Neutrophil (primary cell): ENCODE results near the gene TTYH3.

Source experiments
- H3K27ac ChIP-seq: fragments of 200-600 bp; sonication (generic); 2 replicates; pipeline ENCODE4 v1.5.1; 2016; ENCODE audit warnings: mild to moderate bottlenecking, moderate library complexity
- H3K27me3 ChIP-seq: fragments of 200-600 bp; sonication (generic); 2 replicates; pipeline ENCODE4 v1.6.0; 2016; ENCODE audit warnings: mild to moderate bottlenecking
- H3K36me3 ChIP-seq: fragments of 200-600 bp; sonication (generic); 2 replicates; pipeline ENCODE4 v1.5.1; 2017
- H3K4me1 ChIP-seq, 2 experiments: fragments of 200-600 bp in 1 of 2; sonication (generic) in 1 of 2; 1 replicate in 1 of 2; 2 replicates in 1 of 2; pipeline versions ENCODE4 v1.5.1 to v1.6.1; 2013 to 2016; ENCODE audit warnings: low read depth in 1 of 2, low read length in 1 of 2, mild to moderate bottlenecking in 1 of 2, moderate library complexity in 1 of 2; ENCODE audit not compliant: control insufficient read depth in 1 of 2, insufficient read depth in 1 of 2
- H3K4me3 ChIP-seq, 2 experiments: fragments of 200-600 bp in 1 of 2; sonication (generic) in 1 of 2; 1 replicate in 1 of 2; 2 replicates in 1 of 2; pipeline ENCODE4 v1.5.1; 2013 to 2016; ENCODE audit warnings: low read depth in 1 of 2, low read length in 1 of 2, mild to moderate bottlenecking in 1 of 2, moderate library complexity in 1 of 2
- H3K9me3 ChIP-seq: fragments of 200-600 bp; sonication (generic); 2 replicates; pipeline ENCODE4 v1.5.1; 2016
- CTCF ChIP-seq: fragments of 200-600 bp; sonication (generic); IDR thresholded peaks from 2 replicates; pipeline ENCODE4 v1.5.1; 2016; ENCODE audit warnings: antibody characterized with exemption

The TTYH3 gene

DNA sequence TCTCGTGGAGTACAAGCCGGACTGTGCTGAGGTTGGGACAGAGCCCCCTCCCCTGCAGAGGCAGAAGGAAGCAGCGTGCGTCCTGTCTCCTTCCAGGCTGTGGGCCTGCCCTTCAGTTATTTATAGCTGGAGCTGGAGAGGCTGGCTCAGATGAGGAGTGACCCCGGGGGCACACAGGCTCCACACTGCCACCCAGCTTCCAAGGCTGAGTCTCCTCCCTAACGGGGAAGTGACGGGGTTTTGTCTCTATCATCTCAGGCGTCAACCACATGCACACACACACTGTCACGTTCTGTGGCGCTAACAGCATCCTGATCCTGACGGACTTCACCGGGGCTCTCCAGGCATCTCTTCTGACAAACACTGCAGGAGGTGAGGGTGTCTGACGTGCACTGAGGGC, 81.6 kb downstream of the TTYH3 start:
- no peak overlapping the region for H3K4me3 ChIP-seq

GRCh38 chr7:2713978-2714377, 82.2 kb downstream of the TTYH3 start:
- Histone ChIP-seq H3K36me3 (no peaks in the 10 kb centered on the region), H3K9me3 (no peaks in the 10 kb centered on the region), H3K27ac (no peak overlapping the region), H3K27me3 (peaks cover 69% of the 10 kb centered on the region), H3K4me3 (no peak overlapping the region), H3K4me1 (peaks cover 2 to 6% of the 10 kb centered on the region in 2 experiments)
- no peak for TF ChIP-seq CTCF

More for the DNA sequence above, 81.6 kb downstream of the TTYH3 start:
- H3K4me1 ChIP-seq, result peaks cover 2 to 6% of the 10 kb centered on the region in 2 experiments
- no peak for TF ChIP-seq CTCF
- no peaks in the 10 kb centered on the region for H3K36me3 ChIP-seq
- no peak overlapping the region for H3K27ac ChIP-seq
- no peaks in the 10 kb centered on the region for H3K9me3 ChIP-seq
- H3K27me3 ChIP-seq, result peaks cover 69% of the 10 kb centered on the region
